ENCODE measurements around the gene PLXNB1. TPM values are rescaled to one million over a fixed set of nuclear protein-coding genes. Genes with fewer than 3 reads are reported as not detected.
A peak's percentile ranks its signal among the peaks of the same experiment; 100 is the strongest.

Gene PLXNB1
- total and polyA plus RNA-seq, 2 of the 13 experiments (the other 11 are each of a cell fraction or from before 2014, with no cell fraction given), result 86.0 to 143 TPM

GRCh38 chr3:48451270-48451669 is 21.4 kb upstream of the PLXNB1 start (continued):
- TF ChIP-seq LBX2 (CRISPR knock-in tag; IDR thresholded peaks at IDR 0.05; ENCODE audit: borderline replicate concordance), result no peak
- no peak for TF ChIP-seq ZNF788 (CRISPR knock-in tag; IDR thresholded peaks at IDR 0.05; ENCODE audit: borderline replicate concordance)
- TF ChIP-seq ZNF800 (CRISPR knock-in tag; IDR thresholded peaks at IDR 0.05), result no peak
- no peak for TF ChIP-seq PPARG (CRISPR knock-in tag; conservative IDR thresholded peaks at IDR 0.05)
- no peak for TF ChIP-seq HES4 (CRISPR knock-in tag; IDR thresholded peaks at IDR 0.05; ENCODE audit: borderline replicate concordance)
- no peak for TF ChIP-seq ASH2L (IDR thresholded peaks at IDR 0.05; ENCODE audit: insufficient read length, low read depth, low read length)
- no peak for TF ChIP-seq ZC3H13 (CRISPR knock-in tag; IDR thresholded peaks at IDR 0.05)
- TF ChIP-seq GFI1 (CRISPR knock-in tag; IDR thresholded peaks at IDR 0.05; ENCODE audit: borderline replicate concordance), result 0 out of 2 replicates have a peak, but pooled peaks have one; percentile 38
- TF ChIP-seq ZNF770 (CRISPR knock-in tag; IDR thresholded peaks at IDR 0.05), result no peak
- no peak for TF ChIP-seq ATF5 (CRISPR knock-in tag; IDR thresholded peaks at IDR 0.05; ENCODE audit: low read depth)
- TF ChIP-seq REPIN1 (CRISPR knock-in tag; IDR thresholded peaks at IDR 0.05; ENCODE audit: borderline replicate concordance, low read depth), result peak; percentile 44; the same call in 1 of the 2 replicates
- 0 out of 2 replicates have a peak, but pooled peaks have one; percentile 32 for TF ChIP-seq RXRA (CRISPR knock-in tag; IDR thresholded peaks at IDR 0.05)
- no peak for TF ChIP-seq ZKSCAN5 (CRISPR knock-in tag; IDR thresholded peaks at IDR 0.05)
- TF ChIP-seq ZKSCAN8 (CRISPR knock-in tag; IDR thresholded peaks at IDR 0.05; ENCODE audit: borderline replicate concordance), result peak; percentile 86; the same call in 1 of the 2 replicates
- no peak for TF ChIP-seq SOX13 (IDR thresholded peaks at IDR 0.05)
- peak in 1 of 2 experiments; percentile 47; a peak in 1 of 4 replicates for TF ChIP-seq SOX13 (CRISPR knock-in tag; conservative IDR thresholded peaks at IDR 0.05 in 1 of 2, IDR thresholded peaks at IDR 0.05 in 1 of 2)
- no peak for TF ChIP-seq ZNF879 (CRISPR knock-in tag; IDR thresholded peaks at IDR 0.05)
- no peak for TF ChIP-seq PITX1 (CRISPR knock-in tag; IDR thresholded peaks at IDR 0.05)
- TF ChIP-seq MIER3 (CRISPR knock-in tag; IDR thresholded peaks at IDR 0.05; ENCODE audit: borderline replicate concordance), result peak; percentile 30; the same call in 1 of the 2 replicates
- no peak for TF ChIP-seq XBP1 (CRISPR knock-in tag; IDR thresholded peaks at IDR 0.05)
- no peak for TF ChIP-seq RELA (CRISPR knock-in tag; IDR thresholded peaks at IDR 0.05)
- TF ChIP-seq IKZF1 (IDR thresholded peaks at IDR 0.05), result no peak
- no peak for TF ChIP-seq ZBTB25 (CRISPR knock-in tag; IDR thresholded peaks at IDR 0.05)
- TF ChIP-seq E2F2 (CRISPR knock-in tag; IDR thresholded peaks at IDR 0.05; ENCODE audit: borderline replicate concordance), result no peak

Measured in HepG2 (cell line).